HepG2 (cell line): Measurements from ENCODE around the gene INF2. TPM values are rescaled to one million over a fixed set of nuclear protein-coding genes. Genes with fewer than 3 reads are reported as not detected.

Experiments used
- ATF7 ChIP-seq, 2 experiments: fragments of 450-650 bp in 1 of 2; sonication (generic) in 1 of 2; formaldehyde crosslinking in 1 of 2; IDR thresholded peaks; 2 replicates each; pipeline versions ENCODE4 v1.4.0 to v1.6.1; 2016 to 2020; ENCODE audit warnings: antibody characterized with exemption in 1 of 2, mild to moderate bottlenecking in 1 of 2, missing genetic modification reagents in 1 of 2
- FOXP4 ChIP-seq: sonication (generic); formaldehyde crosslinking; IDR thresholded peaks from 2 replicates; pipeline ENCODE4 v1.4.0; 2020; ENCODE audit warnings: missing genetic modification reagents
- HOXA3 ChIP-seq: sonication (generic); formaldehyde crosslinking; IDR thresholded peaks from 2 replicates; pipeline ENCODE4 v1.5.0; 2020; ENCODE audit warnings: missing genetic modification reagents
- KLF13 ChIP-seq: sonication (generic); formaldehyde crosslinking; IDR thresholded peaks from 2 replicates; pipeline ENCODE4 v1.4.0; 2020; ENCODE audit warnings: mild to moderate bottlenecking, missing genetic modification reagents
- KLF6 ChIP-seq: IDR thresholded peaks from 2 replicates; pipeline ENCODE4 v1.8.0; 2016; ENCODE audit warnings: missing biosample characterization, missing genetic modification reagents
- MED8 ChIP-seq: sonication (generic); formaldehyde crosslinking; IDR thresholded peaks from 2 replicates; pipeline ENCODE4 v1.8.1; 2023; ENCODE audit warnings: mild to moderate bottlenecking, missing genetic modification reagents; ENCODE audit not compliant: insufficient replicate concordance
- NR2F1 ChIP-seq, 2 experiments: fragments of 450-650 bp in 1 of 2; formaldehyde crosslinking in 1 of 2; IDR thresholded peaks; 2 replicates each; pipeline versions ENCODE4 v1.5.0 to v1.6.1; 2016 to 2020; ENCODE audit warnings: mild to moderate bottlenecking in 1 of 2, missing compliant biosample characterization in 1 of 2, missing genetic modification reagents in 1 of 2, moderate library complexity in 1 of 2
- RFX3 ChIP-seq: IDR thresholded peaks from 2 replicates; pipeline ENCODE4 v1.6.1; 2016; ENCODE audit warnings: missing biosample characterization, missing genetic modification reagents
- SETDB1 ChIP-seq: sonication (generic); formaldehyde crosslinking; IDR thresholded peaks from 2 replicates; pipeline ENCODE4 v1.5.1; 2020; ENCODE audit warnings: missing genetic modification reagents, mild to moderate bottlenecking, borderline replicate concordance
- SPEN ChIP-seq: sonication (generic); formaldehyde crosslinking; IDR thresholded peaks from 2 replicates; pipeline ENCODE4 v1.5.1; 2020; ENCODE audit warnings: low read depth, mild to moderate bottlenecking, missing genetic modification reagents
- THYN1 ChIP-seq: sonication (generic); formaldehyde crosslinking; IDR thresholded peaks from 2 replicates; pipeline ENCODE4 v1.8.1; 2023; ENCODE audit warnings: low read depth, mild to moderate bottlenecking, moderate library complexity, missing genetic modification reagents, borderline replicate concordance
- ZIK1 ChIP-seq: sonication (generic); formaldehyde crosslinking; IDR thresholded peaks from 2 replicates; pipeline ENCODE4 v1.5.0; 2020; ENCODE audit warnings: mild to moderate bottlenecking, low read depth, missing genetic modification reagents, borderline replicate concordance
- ZNF280B ChIP-seq: sonication (generic); formaldehyde crosslinking; IDR thresholded peaks from 2 replicates; pipeline ENCODE4 v1.5.0; 2020; ENCODE audit warnings: missing genetic modification reagents, mild to moderate bottlenecking, borderline replicate concordance
- ZNF414 ChIP-seq: sonication (generic); formaldehyde crosslinking; IDR thresholded peaks from 2 replicates; pipeline ENCODE4 v1.5.0; 2020; ENCODE audit warnings: missing genetic modification reagents
- ZNF614 ChIP-seq: IDR thresholded peaks from 2 replicates; pipeline ENCODE4 v1.6.1; 2018; ENCODE audit warnings: missing biosample characterization, missing genetic modification reagents, inconsistent platforms, borderline replicate concordance
- ZNF720 ChIP-seq: sonication (generic); formaldehyde crosslinking; IDR thresholded peaks from 2 replicates; pipeline ENCODE4 v1.4.0; 2020; ENCODE audit warnings: missing genetic modification reagents
- ZNF780A ChIP-seq: sonication (generic); formaldehyde crosslinking; IDR thresholded peaks from 2 replicates; pipeline ENCODE4 v1.8.0; 2022; ENCODE audit warnings: mild to moderate bottlenecking, missing genetic modification reagents, moderate library complexity
- ZNF816 ChIP-seq: sonication (generic); formaldehyde crosslinking; IDR thresholded peaks from 2 replicates; pipeline ENCODE4 v1.8.0; 2022; ENCODE audit warnings: missing genetic modification reagents, mild to moderate bottlenecking, borderline replicate concordance
- ZNF841 ChIP-seq: sonication (generic); formaldehyde crosslinking; IDR thresholded peaks from 2 replicates; pipeline ENCODE4 v1.8.1; 2023; ENCODE audit warnings: missing genetic modification reagents, borderline replicate concordance
- polyA plus RNA-seq, 8 experiments: library from polyadenylated mRNA; depleted of rRNA in 3 of 8; stranded (reverse) in 7 of 8; unstranded in 1 of 8; fragments of >200 nt; fragmentation: Illumina TruSeq in 4 of 8; extraction: Trizol in 4 of 8; gene quantifications; 2 replicates each; pipeline versions ENCODE4 v1.2.1 to v1.2.3, GENCODE V29; 2011 to 2016; ENCODE audit warnings: low read depth in 4 of 8, missing spikeins in 1 of 8, mixed read lengths in 1 of 8; ENCODE audit not compliant: insufficient read depth in 1 of 8
- total RNA-seq, 5 experiments: library from RNA; depleted of rRNA; stranded (reverse); fragments of >200 nt; fragmentation: Illumina TruSeq; extraction: Trizol; gene quantifications; 2 replicates each; pipeline ENCODE4 v1.2.3, GENCODE V29; 2016; ENCODE audit warnings: low read depth in 1 of 5
- TF ChIP-seq, protein P1 (sequence below): sonication (generic); formaldehyde crosslinking; IDR thresholded peaks from 2 replicates; pipeline ENCODE4 v1.8.0; 2022; ENCODE audit warnings: low read depth, missing genetic modification reagents
- TF ChIP-seq, protein P2 (sequence below): sonication (generic); formaldehyde crosslinking; conservative IDR thresholded peaks from 2 replicates; pipeline ENCODE4 v1.4.0; 2020; ENCODE audit warnings: missing genetic modification reagents

INF2 gene
- total and polyA plus RNA-seq, 2 of the 13 experiments (the other 11 are each of a cell fraction or from before 2014, with no cell fraction given): 16.4 to 26.4 TPM

DNA sequence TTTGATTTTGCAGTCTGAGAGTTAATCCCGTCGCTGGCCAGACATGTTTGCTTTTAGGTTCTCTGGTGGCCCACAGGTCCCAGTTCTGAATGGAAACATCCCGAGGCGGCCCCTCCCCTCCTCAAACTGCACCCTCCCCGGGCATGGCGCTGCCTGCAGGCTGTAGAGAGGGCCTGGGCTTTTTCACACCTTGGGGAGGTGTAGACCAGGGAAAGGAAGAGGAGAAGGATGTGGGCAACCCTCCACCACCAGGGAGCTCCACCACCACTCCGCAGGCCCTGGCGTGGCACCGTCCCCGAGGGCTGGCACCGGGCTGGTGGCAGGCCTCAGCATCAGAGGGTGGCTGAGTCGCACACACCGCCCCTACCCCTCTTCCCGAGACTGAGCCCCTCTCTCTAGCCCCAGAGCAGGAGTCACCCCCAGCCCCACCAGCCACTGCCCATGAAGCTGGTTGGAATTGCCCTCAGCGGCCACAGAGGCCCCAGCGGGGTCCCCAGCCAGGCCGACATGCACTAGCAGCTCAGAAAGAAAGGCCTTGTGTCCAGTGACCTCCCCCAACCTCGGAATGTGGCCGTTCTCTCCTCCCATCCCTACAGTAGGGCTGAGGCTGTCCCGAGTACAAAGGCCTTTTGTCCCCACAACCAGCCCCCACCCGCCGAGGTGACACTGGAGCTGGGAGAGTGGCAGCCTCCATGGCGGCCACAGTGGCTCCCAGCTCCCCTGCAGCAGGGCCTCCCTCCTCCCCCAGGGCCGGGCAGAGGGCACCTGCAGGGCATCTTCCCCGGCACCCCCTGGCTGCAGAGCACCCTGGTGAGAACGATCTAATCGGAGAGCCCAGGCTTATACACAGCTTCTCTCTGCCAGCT lies 23.5 kb upstream of the INF2 start (continued):
- TF ChIP-seq ATF7 (IDR thresholded peaks at IDR 0.05) (no peak), ATF7 (CRISPR knock-in tag; IDR thresholded peaks at IDR 0.05) (peak; percentile 42; the same call in 1 of the 2 replicates), ZNF720 (CRISPR knock-in tag) (no peak), ZNF780A (CRISPR knock-in tag) (no peak; the same call in 1 of the 2 replicates), THYN1 (CRISPR knock-in tag) (no peak), ZNF816 (no peak), ZNF280B (CRISPR knock-in tag) (peak; percentile 68), KLF6 (CRISPR knock-in tag) (no peak), ZNF841 (CRISPR knock-in tag) (no peak), ZIK1 (CRISPR knock-in tag) (no peak), KLF13 (CRISPR knock-in tag) (no peak), ZNF414 (CRISPR knock-in tag) (peak; percentile 54; the same call in 1 of the 2 replicates), SPEN (CRISPR knock-in tag) (peak; percentile 81), RFX3 (CRISPR knock-in tag) (no peak), SETDB1 (CRISPR knock-in tag) (no peak), NR2F1 (CRISPR knock-in tag; IDR thresholded peaks at IDR 0.05) (peak; percentile 27 to 62; a peak in 3 of 4 replicates), ZNF614 (CRISPR knock-in tag) (no peak; the same call in 1 of the 2 replicates), FOXP4 (CRISPR knock-in tag) (peak; percentile 32), MED8 (no peak), HOXA3 (peak; percentile 83)
- TF ChIP-seq, protein P1, sequence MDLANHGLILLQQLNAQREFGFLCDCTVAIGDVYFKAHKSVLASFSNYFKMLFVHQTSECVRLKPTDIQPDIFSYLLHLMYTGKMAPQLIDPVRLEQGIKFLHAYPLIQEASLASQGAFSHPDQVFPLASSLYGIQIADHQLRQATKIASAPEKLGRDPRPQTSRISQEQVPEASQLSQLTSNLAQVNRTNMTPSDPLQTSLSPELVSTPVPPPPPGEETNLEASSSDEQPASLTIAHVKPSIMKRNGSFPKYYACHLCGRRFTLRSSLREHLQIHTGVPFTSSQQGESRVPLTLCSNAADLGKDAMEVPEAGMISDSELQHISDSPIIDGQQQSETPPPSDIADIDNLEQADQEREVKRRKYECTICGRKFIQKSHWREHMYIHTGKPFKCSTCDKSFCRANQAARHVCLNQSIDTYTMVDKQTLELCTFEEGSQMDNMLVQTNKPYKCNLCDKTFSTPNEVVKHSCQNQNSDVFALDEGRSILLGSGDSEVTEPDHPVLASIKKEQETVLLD (CRISPR knock-in tag): no peak
- TF ChIP-seq, protein P2, sequence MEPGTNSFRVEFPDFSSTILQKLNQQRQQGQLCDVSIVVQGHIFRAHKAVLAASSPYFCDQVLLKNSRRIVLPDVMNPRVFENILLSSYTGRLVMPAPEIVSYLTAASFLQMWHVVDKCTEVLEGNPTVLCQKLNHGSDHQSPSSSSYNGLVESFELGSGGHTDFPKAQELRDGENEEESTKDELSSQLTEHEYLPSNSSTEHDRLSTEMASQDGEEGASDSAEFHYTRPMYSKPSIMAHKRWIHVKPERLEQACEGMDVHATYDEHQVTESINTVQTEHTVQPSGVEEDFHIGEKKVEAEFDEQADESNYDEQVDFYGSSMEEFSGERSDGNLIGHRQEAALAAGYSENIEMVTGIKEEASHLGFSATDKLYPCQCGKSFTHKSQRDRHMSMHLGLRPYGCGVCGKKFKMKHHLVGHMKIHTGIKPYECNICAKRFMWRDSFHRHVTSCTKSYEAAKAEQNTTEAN (CRISPR knock-in tag): no peak; the same call in 1 of the 2 replicates
